Midbrain (tissue), 1 donor: ENCODE data around the gene CPN2.
A peak's percentile ranks its signal among the peaks of the same experiment; 100 is the strongest.

ENCODE experiments used
- DNase-seq: peaks from one replicate; lab custom pipeline; 2025; lab: John Stamatoyannopoulos, UW

The CPN2 gene

DNA sequence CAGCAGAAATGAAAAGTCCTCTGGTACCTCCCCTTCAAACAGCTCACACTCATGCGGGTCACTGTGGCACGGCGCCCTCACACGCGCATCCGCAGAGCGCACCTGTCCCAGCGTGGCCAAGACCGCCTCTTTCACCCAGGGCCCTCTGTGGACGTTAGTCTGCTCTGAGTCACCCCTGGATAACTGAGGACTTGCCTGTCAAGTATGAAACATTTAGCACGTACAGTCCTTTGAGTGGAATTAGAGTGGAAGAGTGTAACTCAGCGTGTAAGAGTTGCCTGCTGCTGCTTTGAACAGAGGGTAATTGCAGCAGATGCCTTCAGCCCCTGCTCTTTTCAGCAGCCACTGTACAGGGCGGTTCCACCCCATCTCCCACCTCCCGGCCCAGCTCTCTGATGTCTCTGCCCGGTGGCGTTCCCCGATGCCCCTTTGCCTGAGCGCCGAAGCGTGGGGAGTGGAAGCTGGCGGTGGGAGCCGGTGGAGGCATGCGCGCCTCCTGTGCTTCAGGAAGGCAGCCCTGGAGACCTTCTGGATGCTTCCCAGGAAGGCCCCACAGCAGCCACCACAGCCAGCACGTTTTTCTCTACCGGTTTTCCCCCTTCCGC lies 23.0 kb downstream of the CPN2 start:
- DNase-seq, result no peak

DNA sequence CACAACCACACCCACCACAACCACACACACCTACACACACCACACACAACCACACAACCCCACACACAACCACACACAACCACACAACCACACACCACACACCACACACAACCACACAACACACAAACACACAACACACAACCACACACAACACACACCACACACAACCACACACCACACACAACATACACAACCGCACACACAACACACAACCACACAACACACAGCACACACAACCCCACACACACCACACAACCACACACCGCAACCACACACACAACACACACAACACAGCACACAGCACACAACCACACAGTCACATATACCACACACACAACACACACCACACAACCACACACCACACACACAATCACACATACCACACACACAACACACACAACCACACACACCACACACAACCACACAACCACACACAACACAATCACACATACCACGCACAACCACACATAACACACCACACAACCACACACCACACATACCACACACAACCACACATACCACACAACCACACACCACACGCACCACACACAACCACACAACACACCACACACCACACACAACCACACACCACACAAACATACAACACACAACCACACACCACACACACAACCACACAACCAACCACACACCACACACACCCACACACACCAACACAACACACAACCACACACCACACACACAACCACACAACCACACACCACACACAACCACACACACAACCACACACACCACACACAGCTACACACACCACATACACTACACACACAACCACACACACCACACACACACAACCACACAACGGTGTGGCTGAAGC lies 23.7 kb downstream of the CPN2 start:
- no peak for DNase-seq

DNA sequence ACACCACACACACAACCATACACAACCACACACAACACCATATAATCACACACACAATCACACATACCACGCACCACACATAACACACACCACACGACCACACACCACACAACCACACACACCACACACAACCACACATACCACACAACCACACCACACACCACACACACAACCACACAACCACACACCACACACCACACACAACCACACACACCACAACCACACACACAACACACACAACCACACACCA lies 24.2 kb downstream of the CPN2 start:
- DNase-seq, result no peak

DNA sequence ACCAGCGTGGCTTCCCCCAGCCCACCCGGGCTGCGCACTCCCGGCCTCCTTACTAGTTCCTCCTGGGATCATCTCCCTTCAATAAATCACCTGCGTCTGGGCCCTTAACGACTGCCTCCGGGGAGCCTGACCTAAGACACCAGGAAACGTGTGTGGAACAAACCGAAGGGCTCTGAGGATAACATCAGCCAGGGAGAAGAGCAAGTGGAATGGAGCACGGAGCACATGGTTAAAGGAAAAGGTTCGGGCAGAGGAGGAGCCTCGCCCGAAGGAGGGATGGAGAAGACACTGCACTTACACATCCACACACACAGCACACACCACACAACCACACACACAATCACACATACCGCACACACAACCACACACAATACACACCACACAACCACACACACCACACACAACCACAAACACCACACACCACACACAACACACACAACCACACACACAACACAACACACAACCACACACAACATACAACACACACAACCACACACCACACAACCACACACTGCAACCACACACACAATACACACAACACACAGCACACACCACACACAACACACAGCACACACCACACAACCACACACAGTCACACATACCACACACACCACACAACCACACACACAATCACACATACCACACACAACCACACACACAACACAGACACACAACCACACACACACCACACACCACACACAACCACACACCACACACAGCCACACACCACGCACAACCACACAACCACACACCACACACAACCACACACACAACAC lies 24.7 kb downstream of the CPN2 start:
- no peak for DNase-seq

DNA sequence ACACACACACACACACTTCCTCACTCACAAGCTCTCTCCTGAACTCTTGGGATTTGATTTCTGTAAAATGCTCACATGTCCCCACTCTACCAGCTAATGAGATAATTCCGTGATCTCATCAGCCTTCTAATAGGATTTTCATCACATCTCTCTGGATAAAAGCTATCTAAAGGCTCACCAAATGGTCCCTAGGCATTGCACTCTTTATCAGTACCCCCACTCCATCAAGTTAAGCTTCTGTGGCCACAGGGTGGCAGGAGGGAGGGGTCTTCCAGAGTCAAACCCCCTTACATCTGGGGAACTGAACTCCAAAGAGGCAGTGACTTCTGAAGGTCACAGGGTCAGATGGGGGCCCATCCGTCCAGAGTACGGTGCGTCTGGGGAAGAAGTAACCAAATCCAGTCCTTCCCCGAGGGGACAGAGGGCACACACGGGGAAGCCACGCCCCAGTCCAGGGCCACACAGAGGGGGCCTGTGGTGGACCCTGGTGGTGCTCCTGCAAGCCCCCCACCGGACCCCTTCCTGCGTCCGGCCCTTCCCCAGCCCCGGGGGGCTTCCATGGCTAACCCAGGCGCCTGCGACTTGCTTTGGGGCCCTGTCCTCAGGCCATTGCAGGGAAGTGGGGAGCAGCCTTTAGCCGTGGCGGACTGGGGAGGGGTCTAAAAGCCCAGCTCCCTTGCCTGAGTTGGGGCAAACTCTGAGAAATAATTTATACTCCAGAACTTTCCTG lies 25.5 kb downstream of the CPN2 start:
- no peak for DNase-seq

DNA sequence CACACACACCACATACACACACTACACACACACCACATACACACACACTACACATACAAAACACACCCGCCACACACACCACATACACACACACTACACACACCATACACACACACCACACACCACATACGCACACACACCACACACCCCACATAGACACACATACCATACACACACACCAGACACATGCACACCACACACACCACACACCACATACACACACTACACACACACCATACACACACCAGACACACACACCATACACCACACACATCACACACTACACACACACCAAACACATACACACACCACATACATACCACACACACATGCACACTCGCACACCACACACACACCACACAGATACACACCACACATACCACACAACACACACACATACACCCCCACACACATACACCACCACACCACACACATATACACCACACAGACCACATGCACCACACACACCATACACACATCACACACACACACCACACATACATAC lies 26.3 kb downstream of the CPN2 start:
- no peak for DNase-seq

DNA sequence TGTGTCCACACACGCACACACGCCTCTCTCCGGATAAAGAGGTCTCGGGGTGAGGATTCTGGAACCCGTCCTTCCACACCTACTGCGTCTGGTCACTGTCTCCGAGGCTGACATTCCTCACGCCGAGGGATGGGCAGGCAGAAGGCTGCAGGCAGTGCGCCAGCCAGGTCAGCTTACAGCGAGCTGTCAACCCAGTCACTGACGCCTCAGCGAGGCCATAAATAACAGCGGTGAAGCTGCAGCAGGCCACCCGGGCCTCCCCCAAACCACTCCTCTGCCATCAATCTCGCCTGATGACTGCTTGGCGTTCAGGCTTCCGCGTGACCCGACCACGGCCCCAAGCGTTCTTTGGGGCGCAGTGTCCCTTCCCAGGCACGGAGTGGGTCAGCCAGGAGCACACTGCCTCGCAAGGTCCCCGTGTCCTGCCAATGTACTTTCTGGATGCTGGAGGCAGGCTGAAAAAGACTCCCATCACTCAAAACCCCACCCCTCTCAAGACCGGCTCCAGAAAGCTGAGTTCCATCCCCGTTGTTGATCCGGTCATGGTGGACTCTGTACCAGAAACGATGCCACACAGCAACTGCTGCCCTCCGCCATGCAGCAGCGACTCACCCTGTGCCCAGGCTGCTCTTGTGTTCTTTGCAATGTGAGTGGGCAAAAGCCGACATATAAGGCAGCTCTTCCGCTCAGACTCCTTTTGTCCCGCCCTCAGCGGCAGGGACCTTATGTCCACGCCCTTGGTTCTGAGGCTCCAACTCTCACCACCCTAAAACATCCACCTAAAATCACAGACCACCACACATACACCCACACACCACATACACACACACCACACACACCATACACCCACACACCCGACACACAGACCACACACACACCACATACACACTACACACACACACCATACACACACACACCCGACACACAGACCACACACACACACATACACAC lies 27.1 kb downstream of the CPN2 start:
- no peak for DNase-seq

DNA sequence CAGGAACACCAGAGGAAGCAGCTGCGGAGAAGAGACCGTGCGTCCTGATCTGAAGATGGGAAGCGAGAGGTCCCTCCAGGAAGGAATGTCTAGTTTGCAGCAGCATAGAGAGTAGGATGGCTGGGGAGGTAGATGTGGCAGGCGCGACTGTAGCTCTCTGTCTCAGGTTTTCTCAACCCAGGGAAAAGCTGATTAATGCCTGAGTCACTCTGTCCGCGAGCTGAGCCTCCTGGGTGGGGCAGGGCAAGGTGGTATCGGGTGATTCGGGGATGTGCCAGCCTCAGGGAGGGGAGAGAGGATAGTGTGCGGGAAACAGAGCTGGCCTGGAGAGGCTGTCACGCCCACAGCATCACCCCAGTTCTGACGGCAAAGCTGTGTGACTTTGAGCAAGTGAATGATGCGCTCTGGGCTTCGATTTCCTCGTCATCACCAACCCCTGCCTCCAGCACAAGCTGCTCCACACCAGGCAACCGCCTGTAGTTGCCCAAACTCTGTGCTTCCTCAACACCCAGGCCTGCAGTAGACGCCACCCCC lies 28.4 kb downstream of the CPN2 start:
- DNase-seq, result no peak

DNA sequence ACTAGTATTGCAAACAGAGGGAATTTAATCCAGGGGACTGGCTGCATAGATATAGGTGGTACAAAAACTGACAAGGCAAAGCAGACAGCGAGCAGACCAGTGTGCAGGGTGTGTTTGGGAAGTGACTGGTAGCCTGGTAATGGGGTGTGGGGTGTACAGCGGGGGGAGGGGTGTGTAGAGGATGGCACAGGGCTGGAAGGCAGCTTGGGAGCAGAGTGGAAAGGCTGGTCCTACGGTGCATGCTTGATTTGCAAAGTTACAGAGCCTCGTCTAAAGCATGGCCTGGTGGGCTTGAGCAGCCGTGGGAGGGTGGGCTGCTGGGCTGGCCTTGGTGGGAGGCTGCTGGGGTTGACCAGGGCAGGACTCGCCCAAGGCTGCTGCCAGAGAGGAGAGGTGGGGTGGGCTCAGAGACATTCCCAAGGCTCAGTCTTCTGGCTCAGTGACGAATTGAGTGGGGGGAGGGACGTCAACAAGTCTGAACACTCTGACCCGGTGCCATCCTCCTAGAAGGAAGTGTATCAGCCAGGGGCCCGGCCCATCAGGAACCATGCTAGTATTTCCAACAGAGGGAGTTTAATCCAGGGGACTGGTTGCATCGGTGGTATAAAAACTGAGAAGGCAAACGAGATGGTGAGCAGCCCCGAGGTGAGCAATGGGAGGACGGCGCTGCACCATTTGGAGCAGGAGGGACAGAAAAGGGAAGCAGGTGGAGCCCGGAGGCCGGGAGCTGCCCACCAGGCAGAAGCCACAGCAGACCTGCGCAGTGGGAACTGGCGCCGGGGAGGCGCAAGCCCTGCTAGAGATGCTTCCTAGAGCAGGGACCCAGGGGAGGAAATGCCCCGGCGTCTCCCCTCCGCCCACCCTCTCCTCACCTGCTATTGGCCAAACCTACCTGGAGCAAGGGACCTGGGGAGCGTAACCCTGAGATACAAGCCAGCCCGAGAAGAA lies 29.2 kb downstream of the CPN2 start:
- DNase-seq, result no peak

DNA sequence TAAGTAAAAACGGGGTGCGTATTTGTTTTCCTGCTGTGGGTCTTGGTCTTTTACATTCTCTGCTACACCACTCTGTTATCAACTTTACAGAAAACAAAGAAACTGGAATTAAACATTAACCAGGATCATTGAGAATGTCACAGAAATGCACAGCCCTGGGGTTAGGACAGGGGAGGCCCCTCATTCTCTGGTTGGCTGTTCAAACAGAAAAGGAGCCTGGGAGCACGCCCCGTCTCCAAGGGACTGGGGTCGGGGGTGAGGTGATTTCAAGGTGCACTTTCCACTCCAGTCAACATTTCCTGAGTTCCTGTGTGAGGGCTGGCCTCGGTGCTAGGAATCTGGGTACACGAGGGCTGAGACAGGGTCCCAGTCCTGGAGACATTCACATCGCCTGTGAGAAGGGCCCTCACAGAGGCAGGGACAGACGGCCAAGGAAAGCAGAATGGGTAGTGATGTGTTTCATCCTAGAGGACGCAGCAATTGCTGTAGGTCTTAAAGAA lies 30.3 kb downstream of the CPN2 start:
- DNase-seq, result no peak

DNA sequence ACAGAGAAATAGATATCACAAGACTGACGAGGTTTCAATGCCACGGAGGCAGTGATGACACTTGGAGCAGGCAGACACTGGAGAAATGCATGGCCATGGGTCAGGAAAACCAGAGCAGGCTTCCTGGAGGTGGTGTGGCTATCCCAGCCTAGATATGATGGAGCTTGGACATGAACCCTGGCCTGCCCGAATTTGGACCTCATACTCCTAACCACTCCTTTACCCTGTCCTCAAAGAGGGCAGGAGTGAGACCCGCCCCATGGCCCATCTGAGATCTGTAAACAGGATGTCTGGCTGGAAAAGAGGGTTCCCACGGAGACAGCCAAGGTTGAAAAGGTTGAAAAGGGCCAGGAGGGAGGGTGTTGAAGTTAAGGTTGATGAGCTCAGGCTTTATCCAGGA lies 31.0 kb downstream of the CPN2 start:
- DNase-seq, result no peak

DNA sequence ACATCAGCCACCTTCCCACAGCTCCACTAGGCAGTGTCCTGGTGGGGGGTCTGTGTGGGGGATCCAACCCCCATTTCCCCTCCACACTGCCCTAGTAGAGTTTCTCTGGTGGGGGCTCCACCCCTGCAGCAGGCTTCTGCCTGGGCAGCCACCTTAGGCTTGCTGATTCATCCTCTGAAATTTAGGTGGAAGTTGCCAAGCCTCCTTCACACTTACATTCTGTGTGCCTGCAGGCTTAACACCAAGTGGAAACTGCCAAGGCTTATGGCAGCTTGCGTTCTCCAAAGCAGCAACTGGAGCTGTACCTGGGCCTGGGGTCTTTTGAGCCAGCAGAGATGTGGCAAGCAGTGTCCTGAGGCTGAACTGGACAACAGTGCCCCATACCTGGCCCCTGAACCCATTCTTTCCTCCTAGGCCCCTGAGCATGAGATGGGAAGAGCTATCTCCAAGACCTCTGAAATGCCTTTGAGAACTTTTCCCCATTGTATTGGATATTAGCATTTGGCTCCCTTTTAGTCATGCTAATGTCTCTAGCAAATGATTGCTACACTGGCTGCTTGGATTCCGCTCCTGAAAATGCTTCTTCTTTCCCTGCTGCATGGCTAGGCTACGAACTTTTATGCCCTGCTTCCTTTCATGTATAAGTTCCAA lies 32.5 kb downstream of the CPN2 start:
- DNase-seq, result no peak

DNA sequence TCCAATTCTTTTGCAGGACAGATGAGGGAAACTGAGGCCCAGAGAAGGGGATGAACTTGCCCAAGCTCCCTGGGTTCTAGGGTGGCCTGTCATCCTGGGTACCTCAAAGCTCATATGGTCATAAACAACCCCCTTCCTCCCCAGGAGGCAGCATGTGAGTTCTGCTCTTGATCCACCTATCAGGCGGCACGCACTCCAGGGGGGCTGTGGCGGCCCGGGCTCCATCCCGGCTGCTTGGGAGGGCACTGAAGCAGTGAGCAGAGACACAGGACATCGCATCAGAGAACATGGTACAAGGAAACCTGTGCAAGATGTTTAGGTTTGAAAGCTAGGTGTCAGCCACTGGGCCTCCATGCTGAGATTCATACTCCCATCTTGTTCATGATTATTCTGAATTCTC lies 34.2 kb downstream of the CPN2 start:
- DNase-seq, result no peak

DNA sequence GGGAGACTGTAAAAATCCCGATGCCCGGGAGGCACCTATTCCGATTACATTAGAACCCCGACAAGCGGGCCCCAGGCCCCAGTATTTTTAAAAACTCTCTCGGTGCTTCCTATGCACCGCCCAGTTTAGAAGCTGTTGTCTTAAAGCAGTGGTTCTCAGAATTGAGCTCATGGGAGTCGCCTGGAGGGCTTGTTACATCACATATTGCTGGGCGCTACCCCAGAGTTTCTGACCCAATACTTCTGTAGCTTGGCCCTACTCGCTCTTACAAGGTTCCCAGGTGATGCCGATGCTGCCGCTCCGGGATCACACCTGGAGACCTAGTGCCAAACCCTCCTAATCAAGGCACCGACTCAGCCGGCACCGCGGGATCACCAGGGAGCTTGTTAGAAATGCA lies 35.2 kb downstream of the CPN2 start:
- no peak for DNase-seq

DNA sequence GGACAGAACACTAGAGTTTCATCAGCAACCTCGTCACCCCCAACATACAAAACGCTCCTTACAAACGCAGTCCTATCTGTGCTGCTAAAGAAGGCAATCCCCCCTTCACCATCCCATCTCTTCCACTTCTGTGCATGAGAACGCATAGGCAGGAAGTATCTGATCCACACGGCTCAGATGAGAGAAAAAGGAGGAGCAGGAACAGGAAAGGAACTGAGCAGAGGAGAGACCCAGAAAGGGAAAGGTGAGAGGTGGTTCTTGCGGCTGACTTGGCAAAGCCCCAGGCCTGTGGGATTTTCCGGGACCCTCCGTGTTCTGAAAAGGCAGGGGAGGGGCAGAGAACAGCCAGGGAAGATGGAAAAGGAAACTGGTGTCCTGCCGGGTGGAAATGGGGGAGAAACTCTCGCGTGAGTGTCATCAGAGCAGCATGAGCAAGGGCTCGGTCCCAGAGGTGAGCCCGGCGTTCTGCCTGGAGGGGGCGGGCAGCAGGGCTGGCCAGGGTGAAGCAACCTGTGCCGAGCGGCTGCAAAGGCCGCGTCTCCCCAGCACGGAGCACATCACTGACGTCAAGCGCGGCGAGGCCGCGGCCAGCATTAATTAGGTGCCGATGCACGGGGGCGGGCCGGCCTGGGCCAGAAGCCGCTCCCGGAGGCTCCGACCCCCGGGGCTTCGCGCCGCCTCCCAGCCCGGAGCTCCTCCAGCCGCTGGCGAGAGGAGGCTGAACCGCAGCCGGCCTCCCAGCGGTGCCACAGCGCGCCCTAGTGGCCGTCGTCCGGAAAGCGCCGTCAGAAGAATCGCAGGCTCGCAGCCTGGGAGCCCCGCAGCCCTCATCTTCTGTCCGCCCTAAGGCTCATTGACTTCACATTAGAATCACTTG lies 35.8 kb downstream of the CPN2 start:
- peak; percentile 86 for DNase-seq

DNA sequence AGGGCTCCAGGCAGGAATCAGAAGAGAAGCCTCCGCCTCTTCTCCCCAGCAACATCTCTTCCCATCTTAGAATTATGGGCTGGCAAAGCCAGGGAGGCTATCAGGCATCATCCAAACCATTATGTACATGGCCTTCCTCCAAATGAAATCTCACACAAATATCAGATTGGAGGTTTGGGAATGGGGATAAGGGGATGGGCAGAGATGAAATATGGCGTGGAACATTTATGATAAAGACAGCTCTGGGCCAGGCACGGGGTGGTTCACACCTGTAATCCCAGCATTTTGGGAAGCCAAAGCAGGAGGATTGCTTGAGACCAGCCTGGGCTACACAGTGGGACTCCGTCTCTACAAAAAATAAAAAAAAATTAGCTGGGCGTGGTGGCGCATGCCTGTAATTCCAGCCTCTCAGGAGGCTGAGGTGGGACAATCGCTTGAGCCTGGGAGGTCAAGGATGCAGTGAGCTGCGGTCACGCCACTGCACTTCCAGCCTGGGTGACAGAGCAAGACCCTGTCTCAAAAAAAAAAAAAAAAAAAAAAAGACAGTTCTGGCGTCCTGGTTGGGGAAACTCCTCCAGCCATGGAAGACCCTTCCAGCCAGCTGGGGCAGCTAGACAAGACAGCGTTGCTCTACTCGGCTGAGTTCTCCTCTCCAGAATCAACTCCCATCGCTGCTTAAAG lies 36.6 kb downstream of the CPN2 start:
- no peak for DNase-seq

DNA sequence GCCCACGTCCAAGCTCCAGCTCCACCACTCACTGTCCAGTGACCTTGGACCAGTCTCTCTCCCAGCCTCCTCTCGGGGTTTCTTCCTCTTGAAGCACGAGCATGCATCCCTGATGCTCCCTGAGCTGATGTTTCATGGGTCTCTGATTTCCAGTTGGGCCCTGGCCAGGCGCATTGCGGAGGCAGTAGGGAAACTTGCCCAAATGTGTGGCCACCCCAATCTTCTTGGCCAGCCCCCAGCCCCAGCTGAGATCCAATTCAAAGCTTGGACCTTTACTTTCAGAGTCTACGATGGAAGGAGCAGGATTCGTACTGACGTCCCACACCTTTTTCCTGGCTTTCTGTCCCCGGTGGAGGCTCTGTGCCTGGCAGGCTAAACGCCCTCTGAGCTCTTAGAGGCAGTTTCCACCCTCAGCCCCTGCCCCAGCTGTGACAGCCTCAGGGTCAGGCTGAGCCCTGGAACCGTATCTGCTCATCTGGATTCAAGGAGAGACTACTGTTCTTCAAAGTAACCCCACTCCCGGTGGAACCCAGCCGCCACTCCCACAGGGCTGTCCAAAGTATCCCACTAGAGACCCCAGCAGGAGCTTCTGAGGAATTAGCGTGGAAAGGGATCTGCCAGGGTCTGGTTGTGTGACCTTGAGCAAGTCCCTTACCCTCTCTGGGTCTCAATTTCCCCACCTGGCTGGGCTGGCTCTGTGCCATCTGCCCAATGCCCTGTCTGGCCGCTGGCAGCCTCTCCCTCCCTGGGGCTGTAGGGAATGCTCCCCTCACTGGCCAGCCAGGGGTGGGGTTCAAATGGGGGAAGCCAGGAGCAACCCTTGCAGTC lies 37.4 kb downstream of the CPN2 start:
- DNase-seq, result no peak
